GM19455 (cell line): ENCODE measurements around the gene POGZ.

ENCODE experiments used
- ATAC-seq: cut with Tn5 transposase; IDR thresholded peaks from one replicate; pipeline ENCODE4 v1.9.1; 2021; ENCODE audit not compliant: unreplicated experiment

The POGZ gene

GRCh38 chr1:151373196-151373595, 86.1 kb downstream of the POGZ start:
- no peak for ATAC-seq

DNA sequence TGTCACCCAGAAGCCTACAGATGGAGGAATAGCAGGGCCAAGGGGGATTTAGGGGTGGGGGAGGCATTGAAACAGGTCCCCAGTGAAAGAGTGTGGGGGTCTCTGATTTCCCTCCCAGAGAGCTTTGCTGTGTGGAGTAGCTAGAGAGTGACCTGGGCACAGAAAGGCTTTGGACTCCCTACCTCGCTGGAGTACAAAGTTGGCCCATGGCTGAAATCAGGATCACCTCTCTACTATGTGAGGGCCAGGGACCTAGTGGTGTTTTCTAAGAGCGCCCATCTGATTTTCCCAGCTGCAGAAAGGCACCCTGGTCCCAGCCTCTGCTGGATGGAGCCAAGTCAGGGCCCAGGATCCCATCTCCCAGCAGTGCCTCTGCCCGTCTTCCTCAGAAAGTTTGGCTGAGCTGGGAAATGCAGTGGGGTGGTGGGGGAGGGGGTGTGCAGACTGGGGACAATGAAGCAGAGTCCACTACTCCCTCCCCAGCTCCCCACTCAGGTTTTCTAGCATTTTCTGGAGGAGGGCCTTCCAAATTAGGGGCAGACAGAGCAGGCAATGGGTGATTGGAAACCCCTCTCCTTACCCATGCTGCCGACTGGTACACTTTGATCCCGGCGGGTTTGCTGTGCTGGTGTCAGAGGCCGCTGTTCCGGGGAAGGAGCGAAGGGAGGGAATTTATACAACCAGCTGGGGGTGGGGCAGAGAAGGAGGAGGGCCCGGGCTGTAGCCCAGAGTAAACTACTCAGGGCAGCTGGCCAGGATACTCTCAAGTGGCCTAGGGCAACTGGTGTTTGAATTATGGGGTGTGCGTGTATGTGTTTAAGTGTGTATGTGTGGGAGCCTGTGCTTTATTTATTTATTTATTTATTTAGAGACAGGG, 87.0 kb downstream of the POGZ start, which contains the start of gene SELENBP1:
TSS of gene SELENBP1 (minus strand) at position 648 of the 877 bp plus-strand sequence. CDS start at position 584, 64 bp downstream.
- no peak for ATAC-seq

- ATAC-seq = no peak
Measured at GRCh38 chr1:151371370-151372057, 87.8 kb downstream of the POGZ start.

- no peak for ATAC-seq
Measured at GRCh38 chr1:151370211-151370911, 88.9 kb downstream of the POGZ start.

- no peak for ATAC-seq
Measured at GRCh38 chr1:151369621-151370048, 89.7 kb downstream of the POGZ start.

DNA sequence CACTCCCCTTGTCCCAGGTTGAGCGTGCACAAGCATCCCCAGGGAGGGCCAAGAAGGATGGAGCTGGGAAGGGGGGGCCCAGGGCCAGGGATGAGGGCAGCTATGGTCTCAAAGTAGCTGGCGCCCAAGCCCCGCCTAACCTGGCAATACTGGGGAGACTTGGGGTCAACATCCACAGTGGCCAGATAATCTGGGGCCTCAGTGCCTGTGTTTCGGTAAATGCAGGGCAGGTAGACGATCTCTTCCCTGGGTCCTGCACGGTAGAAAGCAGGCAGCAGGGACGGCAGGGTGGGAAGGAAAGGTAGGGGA, 90.0 kb downstream of the POGZ start:
- no peak for ATAC-seq

DNA sequence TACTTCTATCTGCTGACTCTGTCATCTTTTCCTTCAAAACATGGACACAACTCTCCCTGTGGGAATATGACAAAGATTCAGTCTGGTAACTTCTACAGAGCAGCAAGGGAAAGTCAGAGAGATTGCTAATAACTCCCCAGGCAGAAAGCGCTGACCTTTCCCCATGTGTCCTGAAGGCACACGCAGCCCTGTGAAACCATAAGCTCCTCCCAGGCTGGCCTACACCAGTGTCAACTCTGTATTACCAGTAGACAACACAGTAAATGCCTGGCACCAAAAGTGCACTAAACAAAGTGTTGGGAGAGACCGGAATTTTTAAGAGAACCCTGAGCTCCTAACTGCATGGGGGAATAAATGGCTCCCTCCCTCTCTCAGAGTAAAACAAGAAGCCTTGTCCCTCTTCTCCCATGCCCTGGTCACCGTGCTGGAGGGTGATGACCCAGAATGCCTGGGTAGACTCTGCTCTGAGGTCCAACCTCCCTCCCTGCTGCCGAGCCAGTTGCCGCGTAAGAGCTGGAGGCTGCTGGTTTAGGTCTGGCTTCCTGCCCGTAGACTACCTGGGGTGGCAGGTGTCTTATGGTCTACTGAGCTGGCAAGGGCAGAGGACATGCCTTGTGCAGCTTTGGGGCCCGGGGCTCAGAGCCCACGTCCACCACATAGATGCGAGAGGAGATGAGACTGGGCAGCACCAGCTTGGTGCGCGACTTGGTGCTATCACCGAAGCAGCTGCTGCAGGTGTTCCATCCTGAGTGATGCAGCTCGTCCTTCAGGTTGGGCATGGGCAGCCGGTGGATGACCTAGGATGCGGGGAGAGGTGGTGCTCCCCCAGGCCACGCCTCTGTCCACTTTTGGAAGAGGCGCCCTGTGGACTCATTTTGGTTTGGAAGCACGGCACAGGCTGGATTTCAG, 90.6 kb downstream of the POGZ start:
- no peak for ATAC-seq

GRCh38 chr1:151367658-151368392, 91.5 kb downstream of the POGZ start:
- no peak for ATAC-seq

DNA sequence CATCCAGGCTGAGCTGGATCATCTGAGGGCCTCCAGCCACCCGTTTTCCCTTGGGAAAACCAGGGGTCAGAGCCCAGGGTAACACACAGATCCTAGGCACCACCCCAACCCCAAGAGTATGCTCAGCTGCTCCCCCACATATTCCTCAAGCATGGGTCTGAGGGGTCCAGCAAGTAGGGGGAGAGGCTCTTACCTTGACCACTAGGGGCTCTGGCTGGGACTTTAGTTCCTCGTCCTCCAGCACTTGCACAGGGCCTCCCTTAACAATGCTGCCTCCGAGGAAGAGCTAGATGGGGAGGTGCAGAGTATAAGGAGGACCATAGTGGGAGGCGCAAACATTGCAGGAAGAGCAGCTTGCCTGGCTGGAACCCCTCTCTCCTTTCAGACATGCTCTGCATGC, 94.3 kb downstream of the POGZ start:
- no peak for ATAC-seq

DNA sequence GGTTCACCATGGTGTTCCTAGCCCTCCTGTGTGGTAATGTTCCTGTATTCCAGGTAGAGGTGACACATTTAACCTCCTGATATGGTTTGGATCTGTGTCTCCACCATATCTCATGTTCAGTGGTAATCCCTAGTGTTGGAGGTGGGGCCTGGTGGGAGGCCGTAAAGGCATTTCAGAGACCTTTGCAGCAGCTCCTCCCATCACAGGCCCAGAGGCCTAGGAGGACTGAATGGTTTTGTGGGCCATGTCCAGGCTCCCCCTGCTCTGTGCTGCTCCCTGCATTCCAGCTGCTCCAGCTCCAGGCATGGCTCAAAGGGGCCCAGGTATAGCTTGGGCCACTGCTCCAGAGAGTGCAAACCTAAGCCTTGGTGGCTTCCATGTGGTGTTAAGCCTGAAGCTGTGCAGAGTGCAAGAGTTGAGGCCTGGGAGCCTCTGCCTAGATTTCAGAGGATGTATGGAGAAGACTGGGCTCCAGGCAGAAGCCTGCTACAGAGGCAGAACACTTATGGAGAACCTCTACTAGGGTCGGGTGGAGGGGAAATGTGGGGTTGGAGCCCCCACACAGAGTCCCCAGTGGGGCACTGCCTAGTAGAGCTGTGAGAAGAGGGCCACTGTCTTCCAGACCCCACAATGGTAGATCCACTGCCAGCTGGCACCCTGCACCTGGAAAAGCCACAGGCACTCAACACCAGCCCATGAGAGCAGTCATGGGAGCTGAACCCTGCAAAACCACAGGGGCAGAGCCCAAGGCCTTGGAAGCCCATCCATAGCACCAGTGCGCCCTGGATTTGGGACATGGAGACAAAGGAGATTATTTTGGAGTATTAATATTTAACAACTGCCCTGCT, 96.8 kb downstream of the POGZ start:
- no peak for ATAC-seq

GRCh38 chr1:151361883-151362282, 97.4 kb downstream of the POGZ start:
- ATAC-seq = no peak

GRCh38 chr1:151356696-151357095, 102.6 kb downstream of the POGZ start:
- ATAC-seq = no peak
